SH-SY5Y (cell line): ENCODE data around the gene RFWD3.

ENCODE experiments used
- GATA2 ChIP-seq: IDR thresholded peaks from 2 replicates; pipeline ENCODE4 v1.6.1; 2011; ENCODE audit warnings: mild to moderate bottlenecking, low read depth, low read length
- GATA3 ChIP-seq: IDR thresholded peaks from 2 replicates; pipeline ENCODE4 v1.6.1; 2011; ENCODE audit warnings: low read depth, mild to moderate bottlenecking, low read length, moderate library complexity

Gene RFWD3

GRCh38 chr16:74591876-74592650, 74.6 kb downstream of the RFWD3 start:
- no peak for TF ChIP-seq GATA3
- no peak for TF ChIP-seq GATA2

GRCh38 chr16:74586948-74587347, 79.7 kb downstream of the RFWD3 start:
- TF ChIP-seq GATA2 (no peak), GATA3 (no peak)

- TF ChIP-seq GATA3 (no peak), GATA2 (no peak)
These were observed 80.7 kb downstream of the RFWD3 start for GRCh38 chr16:74585846-74586443.

GRCh38 chr16:74583926-74584666, 82.6 kb downstream of the RFWD3 start:
- TF ChIP-seq GATA3 (no peak), GATA2 (no peak)

- TF ChIP-seq GATA3, result no peak
- no peak for TF ChIP-seq GATA2
These were observed 83.7 kb downstream of the RFWD3 start for GRCh38 chr16:74582970-74583369.

- TF ChIP-seq GATA3, result no peak
- no peak for TF ChIP-seq GATA2
These were observed 85.8 kb downstream of the RFWD3 start for GRCh38 chr16:74580833-74581232.

GRCh38 chr16:74578838-74579237, 87.8 kb downstream of the RFWD3 start:
- TF ChIP-seq GATA3 (no peak), GATA2 (no peak)

- TF ChIP-seq GATA2 (no peak), GATA3 (no peak)
These were observed 88.2 kb downstream of the RFWD3 start for GRCh38 chr16:74578433-74578832.

- no peak for TF ChIP-seq GATA2
- no peak for TF ChIP-seq GATA3
These were observed 88.8 kb downstream of the RFWD3 start for GRCh38 chr16:74577882-74578366.

GRCh38 chr16:74575807-74576643, 90.7 kb downstream of the RFWD3 start:
- TF ChIP-seq GATA2, result no peak
- no peak for TF ChIP-seq GATA3

GRCh38 chr16:74575175-74575806, 91.4 kb downstream of the RFWD3 start:
- TF ChIP-seq GATA3 (no peak), GATA2 (no peak)

- TF ChIP-seq GATA2, result no peak
- no peak for TF ChIP-seq GATA3
These were observed 92.5 kb downstream of the RFWD3 start for GRCh38 chr16:74574146-74574545.

GRCh38 chr16:74573622-74574021, 93.1 kb downstream of the RFWD3 start:
- TF ChIP-seq GATA2, result no peak
- TF ChIP-seq GATA3, result no peak
